Fibroblast of lung (primary cell): Measurements from ENCODE around the gene ARHGEF4. TPM values are rescaled to one million over a fixed set of nuclear protein-coding genes. Genes with fewer than 3 reads are reported as not detected.
A peak's percentile ranks its signal among the peaks of the same experiment; 100 is the strongest.

ENCODE experiments used
- DNase-seq, 2 donors: peaks; one replicate each; pipeline versions ENCODE4 v3.0.0 to v3.0.0-alpha.2; 2010; ENCODE audit warnings: low read depth in 2 of 2
- H2AFZ ChIP-seq: 2 replicates; pipeline ENCODE4 v1.5.1; 2012; ENCODE audit warnings: low read length, control low read depth, inconsistent platforms
- H3K27ac ChIP-seq: 2 replicates; pipeline ENCODE4 v1.5.1; 2011; ENCODE audit warnings: low read length, control low read depth; ENCODE audit not compliant: insufficient read depth
- H3K27me3 ChIP-seq: 2 replicates; pipeline ENCODE4 v1.5.1; 2011; ENCODE audit warnings: mild to moderate bottlenecking, low read length; ENCODE audit not compliant: control insufficient read depth, insufficient read depth
- H3K36me3 ChIP-seq: 2 replicates; pipeline ENCODE4 v1.5.1; 2011; ENCODE audit warnings: low read length; ENCODE audit not compliant: control insufficient read depth, insufficient read depth
- H3K4me1 ChIP-seq: 2 replicates; pipeline ENCODE4 v1.5.1; 2011; ENCODE audit warnings: low read length; ENCODE audit not compliant: control insufficient read depth, insufficient read depth; ENCODE audit errors: extremely low read depth
- H3K4me2 ChIP-seq: 2 replicates; pipeline ENCODE4 v1.5.1; 2011; ENCODE audit warnings: low read length, control low read depth; ENCODE audit not compliant: insufficient read depth; ENCODE audit errors: extremely low read depth
- H3K4me3 ChIP-seq, 4 experiments: fragments of 200-600 bp in 1 of 4; sonication (generic) in 1 of 4; replicated peaks in 1 of 4; 2 replicates each; pipeline ENCODE4 v1.5.1; 2011 to 2016; ENCODE audit warnings: low read length in 4 of 4, low read depth in 3 of 4, mild to moderate bottlenecking in 3 of 4, control low read depth in 2 of 4, inconsistent platforms in 1 of 4, mixed read lengths in 1 of 4; ENCODE audit not compliant: insufficient read depth in 1 of 4; ENCODE audit errors: control extremely low read depth in 1 of 4
- H3K79me2 ChIP-seq: 2 replicates; pipeline ENCODE4 v1.5.1; 2012; ENCODE audit warnings: mild to moderate bottlenecking, low read length, inconsistent platforms; ENCODE audit not compliant: control insufficient read depth, insufficient read depth
- H3K9ac ChIP-seq: 2 replicates; pipeline ENCODE4 v1.5.1; 2011; ENCODE audit warnings: mild to moderate bottlenecking, low read length, control low read depth; ENCODE audit not compliant: insufficient read depth
- H3K9me3 ChIP-seq: 2 replicates; pipeline ENCODE4 v1.5.1; 2012; ENCODE audit warnings: low read depth, low read length; ENCODE audit not compliant: control insufficient read depth, insufficient read depth
- H4K20me1 ChIP-seq: 2 replicates; pipeline ENCODE4 v1.5.1; 2011; ENCODE audit warnings: low read length; ENCODE audit not compliant: control insufficient read depth, insufficient read depth; ENCODE audit errors: extremely low read depth
- EZH2 ChIP-seq: IDR thresholded peaks from 2 replicates; pipeline ENCODE4 v1.5.1; 2012; ENCODE audit warnings: low read length, control low read depth, mild to moderate bottlenecking; ENCODE audit errors: missing control alignments
- polyA plus RNA-seq, 2 donors: library from polyadenylated mRNA; depleted of rRNA in 1 of 2; stranded (reverse) in 1 of 2; unstranded in 1 of 2; fragments of >200 nt; gene quantifications; 2 replicates each; pipeline ENCODE4 v1.2.1, GENCODE V29; 2011 to 2012; ENCODE audit warnings: missing spikeins in 1 of 2
- total RNA-seq: library from RNA; depleted of rRNA; stranded (reverse); fragments of >200 nt; gene quantifications from 2 replicates; pipeline ENCODE4 v1.2.1, GENCODE V29; 2014
- TF ChIP-seq, protein P1 (sequence below), 2 donors: IDR thresholded peaks in 1 of 2; conservative IDR thresholded peaks in 1 of 2; 1 replicate in 1 of 2; 2 replicates in 1 of 2; pipeline ENCODE4 v1.5.1; 2011 to 2012; ENCODE audit warnings: low read length in 2 of 2, control low read depth in 1 of 2, inconsistent platforms in 1 of 2, low read depth in 1 of 2, mild to moderate bottlenecking in 1 of 2

ARHGEF4 gene
- total and polyA plus RNA-seq, 2 donors (not counting 1 experiment from before 2014, with no cell fraction given) = 0.05 to 0.83 TPM

DNA sequence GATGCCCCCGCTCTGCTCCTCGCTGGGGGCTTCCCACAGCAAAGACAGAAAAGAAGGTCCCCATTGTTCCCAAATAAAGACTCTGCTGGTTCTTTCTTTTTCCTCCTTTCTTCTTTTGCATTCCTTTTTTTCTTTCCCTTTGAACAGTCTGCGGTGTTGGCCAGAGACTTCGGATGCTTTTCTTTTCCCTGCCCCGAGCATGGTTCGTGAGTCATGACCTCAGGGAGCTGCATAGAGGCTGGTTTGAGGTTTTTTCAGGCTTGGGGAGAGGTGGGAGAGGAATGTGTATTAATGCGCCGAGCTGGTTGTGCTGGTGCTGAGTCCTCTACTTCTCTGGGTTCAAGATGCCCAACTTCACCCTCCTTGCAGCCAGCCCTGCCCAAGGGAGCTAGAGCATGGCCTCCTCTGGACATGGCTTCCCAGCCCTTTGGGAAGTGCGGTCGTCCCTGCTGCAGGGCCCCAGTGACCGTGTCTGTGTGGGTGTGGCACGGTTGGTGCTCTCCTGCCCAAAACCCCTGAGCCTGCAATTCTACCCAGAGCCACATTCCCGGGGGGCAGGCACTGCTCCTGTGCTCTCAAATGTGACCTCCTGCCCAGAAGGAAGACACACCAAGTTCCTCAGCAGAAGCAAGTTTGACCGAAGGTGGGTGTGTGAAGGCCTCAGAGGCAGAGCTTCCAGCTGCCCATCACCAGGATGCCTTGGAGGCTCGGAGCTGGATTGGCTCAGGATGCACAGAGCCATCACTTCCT, 9.0 kb upstream of the ARHGEF4 start:
- no peak overlapping the region for H3K4me3 ChIP-seq
- H3K27me3 ChIP-seq = no peaks in the 10 kb centered on the region
- H3K79me2 ChIP-seq = no peaks in the 10 kb centered on the region
- TF ChIP-seq EZH2 = no peak
- TF ChIP-seq, protein P1, sequence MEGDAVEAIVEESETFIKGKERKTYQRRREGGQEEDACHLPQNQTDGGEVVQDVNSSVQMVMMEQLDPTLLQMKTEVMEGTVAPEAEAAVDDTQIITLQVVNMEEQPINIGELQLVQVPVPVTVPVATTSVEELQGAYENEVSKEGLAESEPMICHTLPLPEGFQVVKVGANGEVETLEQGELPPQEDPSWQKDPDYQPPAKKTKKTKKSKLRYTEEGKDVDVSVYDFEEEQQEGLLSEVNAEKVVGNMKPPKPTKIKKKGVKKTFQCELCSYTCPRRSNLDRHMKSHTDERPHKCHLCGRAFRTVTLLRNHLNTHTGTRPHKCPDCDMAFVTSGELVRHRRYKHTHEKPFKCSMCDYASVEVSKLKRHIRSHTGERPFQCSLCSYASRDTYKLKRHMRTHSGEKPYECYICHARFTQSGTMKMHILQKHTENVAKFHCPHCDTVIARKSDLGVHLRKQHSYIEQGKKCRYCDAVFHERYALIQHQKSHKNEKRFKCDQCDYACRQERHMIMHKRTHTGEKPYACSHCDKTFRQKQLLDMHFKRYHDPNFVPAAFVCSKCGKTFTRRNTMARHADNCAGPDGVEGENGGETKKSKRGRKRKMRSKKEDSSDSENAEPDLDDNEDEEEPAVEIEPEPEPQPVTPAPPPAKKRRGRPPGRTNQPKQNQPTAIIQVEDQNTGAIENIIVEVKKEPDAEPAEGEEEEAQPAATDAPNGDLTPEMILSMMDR (conservative IDR thresholded peaks at IDR 0.05 in 1 of 2, IDR thresholded peaks at IDR 0.05 in 1 of 2; ENCODE audit: low read depth in 1 of 2, low read length in 2 of 2) = no peak
- H3K36me3 ChIP-seq = no peaks in the 10 kb centered on the region
- no peak overlapping the region for H2AFZ ChIP-seq
- H3K9me3 ChIP-seq = no peaks in the 10 kb centered on the region
- H4K20me1 ChIP-seq = no peaks in the 10 kb centered on the region
- H3K9ac ChIP-seq = no peak overlapping the region
- no peaks in the 10 kb centered on the region for H3K4me1 ChIP-seq
- H3K4me2 ChIP-seq = no peak overlapping the region
- no peak overlapping the region for H3K27ac ChIP-seq
- DNase-seq = peak; percentile 21 to 95

DNA sequence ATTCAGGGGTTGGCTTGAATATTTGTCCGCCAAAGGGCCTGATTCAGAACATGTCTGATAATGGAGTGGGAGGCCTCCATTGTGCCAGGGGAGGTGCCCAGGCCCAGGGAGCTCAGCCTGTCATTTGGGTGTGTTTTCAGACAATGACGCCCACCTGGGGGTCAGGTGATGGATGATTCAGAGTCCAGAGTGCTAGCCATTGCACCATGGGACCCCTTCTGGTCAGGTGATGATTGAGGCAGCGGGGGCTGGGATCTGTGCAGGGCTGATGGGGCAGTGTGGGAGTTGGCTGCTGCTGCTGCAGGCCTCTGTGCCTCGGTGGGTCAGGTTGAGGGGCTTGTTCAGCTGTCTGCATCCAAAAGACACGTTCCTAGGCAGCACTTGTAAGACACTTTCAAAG, 8.3 kb upstream of the ARHGEF4 start:
- Histone ChIP-seq H3K27me3 (no peaks in the 10 kb centered on the region), H2AFZ (no peak overlapping the region), H3K9me3 (no peaks in the 10 kb centered on the region), H3K27ac (no peak overlapping the region), H3K4me1 (no peaks in the 10 kb centered on the region), H3K4me3 (no peak overlapping the region), H4K20me1 (no peaks in the 10 kb centered on the region), H3K9ac (no peak overlapping the region), H3K36me3 (no peaks in the 10 kb centered on the region), H3K4me2 (no peak overlapping the region), H3K79me2 (no peaks in the 10 kb centered on the region)
- TF ChIP-seq EZH2 = no peak
- TF ChIP-seq, protein P1 (conservative IDR thresholded peaks at IDR 0.05 in 1 of 2, IDR thresholded peaks at IDR 0.05 in 1 of 2; ENCODE audit: low read depth in 1 of 2, low read length in 2 of 2) = no peak
- DNase-seq = no peak

DNA sequence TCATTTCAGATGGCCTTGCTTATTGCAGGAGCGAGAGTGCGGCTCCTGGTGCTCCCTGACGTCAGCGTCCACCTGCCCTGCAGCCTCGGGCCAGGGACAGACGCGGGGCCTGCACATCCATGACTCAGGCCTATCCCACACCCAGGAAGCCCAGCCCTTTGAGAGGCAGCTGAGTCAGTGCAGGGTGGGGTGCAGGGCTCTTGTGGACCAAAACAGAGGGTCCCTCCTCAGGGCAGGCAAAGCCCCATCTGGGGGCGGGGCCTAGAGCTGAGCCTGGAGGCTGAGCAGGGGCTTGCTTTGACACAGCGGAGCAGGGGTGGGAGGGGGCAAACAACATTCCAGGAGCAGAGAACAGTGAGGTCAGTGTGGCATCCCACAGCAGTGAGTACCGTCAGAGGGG, 7.7 kb upstream of the ARHGEF4 start:
- TF ChIP-seq EZH2 = no peak
- TF ChIP-seq, protein P1 (conservative IDR thresholded peaks at IDR 0.05 in 1 of 2, IDR thresholded peaks at IDR 0.05 in 1 of 2; ENCODE audit: low read depth in 1 of 2, low read length in 2 of 2) = no peak
- Histone ChIP-seq H3K9ac (no peak overlapping the region), H4K20me1 (no peaks in the 10 kb centered on the region), H3K36me3 (no peaks in the 10 kb centered on the region), H3K79me2 (no peaks in the 10 kb centered on the region), H3K9me3 (no peaks in the 10 kb centered on the region), H3K4me2 (no peak overlapping the region), H3K4me3 (no peak overlapping the region), H3K27ac (no peak overlapping the region), H2AFZ (no peak overlapping the region), H3K4me1 (no peaks in the 10 kb centered on the region), H3K27me3 (no peaks in the 10 kb centered on the region)
- peak; percentile 15 to 80 for DNase-seq
